ENCODE data around the gene NDUFA1.
"Not testable (repeated sequence)": the region's sequence is repeated elsewhere in the genome, so short reads cannot be mapped to it uniquely, and the experiment has no call there.

Gene NDUFA1

DNA sequence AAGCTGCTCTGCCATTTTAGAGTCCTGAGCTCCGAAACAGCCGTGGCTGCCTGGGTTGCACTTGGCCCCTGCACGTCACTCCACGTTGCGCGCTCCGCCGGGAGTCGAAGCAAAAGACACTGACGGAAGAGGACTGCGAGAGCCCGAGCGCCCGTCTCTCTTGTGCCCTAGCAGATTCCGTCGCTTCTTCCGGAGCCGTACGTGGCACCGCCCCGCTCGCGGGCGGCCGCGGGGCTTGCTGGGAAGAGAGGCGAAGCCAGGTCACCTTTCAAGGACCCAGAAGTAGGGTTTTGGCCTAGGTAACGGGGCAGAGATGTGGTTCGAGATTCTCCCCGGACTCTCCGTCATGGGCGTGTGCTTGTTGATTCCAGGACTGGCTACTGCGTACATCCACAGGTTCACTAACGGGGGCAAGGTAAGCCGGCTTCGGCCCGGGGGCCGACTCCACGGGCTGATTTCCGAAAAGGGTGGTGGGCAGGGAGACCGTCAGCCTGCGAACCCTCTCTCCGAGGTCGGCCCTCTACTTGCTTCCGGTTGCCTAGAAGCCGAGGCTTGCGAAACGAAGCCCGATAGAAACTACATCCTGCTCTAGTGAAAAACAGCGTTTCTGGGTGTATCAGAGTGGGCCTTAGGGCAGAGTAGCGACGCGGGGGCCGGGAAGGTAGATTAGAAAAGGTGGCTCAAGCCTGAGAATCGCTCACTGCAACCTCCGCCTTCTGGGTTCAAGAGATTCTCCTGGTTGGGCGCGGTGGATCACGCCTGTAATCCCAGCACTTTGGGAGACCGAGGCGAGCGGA is at the start of gene NDUFA1, which contains the start of gene RNF113A:
NDUFA1 (plus strand) TSS at position 234 of the 797 bp plus-strand sequence; CDS start at position 314, 80 bp downstream.
RNF113A (minus strand) TSS at position 135 of the 797 bp plus-strand sequence; CDS start at position 15, 120 bp downstream.
- DNase-seq = peak; percentile 74

DNA sequence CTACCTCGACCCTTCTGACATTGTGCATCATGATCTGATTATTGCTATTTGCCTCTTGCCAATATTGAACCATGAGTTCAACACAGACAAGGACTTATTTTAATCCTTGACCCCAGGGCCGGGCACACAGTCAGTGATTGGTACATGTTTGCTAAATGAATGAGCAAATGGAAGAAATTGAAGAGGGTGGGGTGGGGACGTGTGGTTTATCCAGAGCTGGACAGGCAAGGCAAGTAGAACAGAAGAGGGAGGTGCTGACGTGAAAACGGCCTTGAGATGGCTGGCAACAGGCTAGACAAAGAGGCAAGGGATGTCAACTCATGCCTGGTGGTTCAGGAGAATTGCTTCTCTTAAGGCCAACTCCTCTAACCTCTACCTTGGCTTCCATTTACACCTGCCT is 47.4 kb upstream of the NDUFA1 start:
- not testable (repeated sequence) for DNase-seq

DNA sequence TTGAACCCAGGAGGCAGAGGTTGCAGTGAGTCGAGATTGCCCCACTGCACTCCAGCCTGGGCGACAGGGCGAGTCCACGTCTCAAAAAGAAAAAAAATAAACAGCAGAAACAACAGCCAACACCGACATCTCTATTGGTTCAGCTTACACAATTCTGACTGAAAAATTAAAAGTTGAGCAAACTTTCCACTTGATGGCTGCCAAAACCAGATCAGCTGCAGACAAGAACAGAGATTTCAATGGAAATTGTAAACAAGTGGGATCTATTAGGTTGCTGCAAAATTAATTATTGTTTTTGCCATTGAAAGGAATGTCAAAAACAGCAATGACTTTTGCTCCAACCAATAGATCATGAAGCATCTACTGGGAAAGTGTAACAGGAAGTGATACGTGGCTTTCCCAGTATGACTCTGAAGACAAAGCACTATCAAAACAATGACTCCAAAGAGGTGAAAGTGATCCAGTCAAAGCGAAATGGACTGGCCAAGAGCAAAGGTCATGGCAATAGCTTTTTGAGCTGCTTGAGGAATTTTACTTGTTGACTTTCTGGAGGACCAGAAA is 45.2 kb upstream of the NDUFA1 start:
- no peak for DNase-seq

DNA sequence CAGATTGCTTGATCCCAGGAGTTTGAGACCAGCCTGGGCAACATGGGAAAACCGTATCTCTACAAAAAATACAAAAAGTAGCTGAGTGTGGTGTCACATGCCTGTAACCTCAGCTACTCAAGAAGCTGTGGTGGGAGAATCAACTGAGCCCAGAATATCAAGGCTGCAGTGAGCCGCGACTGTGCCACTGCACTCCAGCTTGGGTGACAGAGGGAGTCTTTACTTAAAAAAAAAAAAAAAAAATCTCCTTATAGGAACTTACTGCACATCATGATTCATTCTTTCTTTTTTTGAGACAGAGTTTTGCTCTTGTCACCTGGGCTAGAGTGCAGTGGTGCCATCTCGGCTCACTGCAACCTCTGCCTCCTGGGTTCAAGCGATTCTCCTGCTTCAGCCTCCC is 43.2 kb upstream of the NDUFA1 start:
- no peak for DNase-seq

DNA sequence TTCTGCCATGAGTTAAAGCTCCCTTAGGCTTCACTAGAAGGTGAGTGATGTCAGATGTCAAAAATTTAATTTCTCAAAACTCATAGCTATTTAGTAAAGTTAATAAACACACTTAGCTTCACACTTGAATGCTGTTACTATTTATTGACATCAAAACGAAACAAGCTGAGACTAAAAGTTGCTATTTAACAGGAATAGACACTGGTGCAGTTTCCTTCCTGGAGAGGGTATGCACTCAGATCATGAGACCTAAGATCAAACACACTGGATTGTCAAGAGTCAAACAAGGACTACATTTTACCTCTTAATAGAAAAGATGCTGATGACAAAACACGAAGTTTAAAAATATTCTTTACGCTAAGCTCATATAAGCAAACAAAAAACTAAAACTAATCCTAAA is 37.7 kb upstream of the NDUFA1 start:
- no peak for DNase-seq

DNA sequence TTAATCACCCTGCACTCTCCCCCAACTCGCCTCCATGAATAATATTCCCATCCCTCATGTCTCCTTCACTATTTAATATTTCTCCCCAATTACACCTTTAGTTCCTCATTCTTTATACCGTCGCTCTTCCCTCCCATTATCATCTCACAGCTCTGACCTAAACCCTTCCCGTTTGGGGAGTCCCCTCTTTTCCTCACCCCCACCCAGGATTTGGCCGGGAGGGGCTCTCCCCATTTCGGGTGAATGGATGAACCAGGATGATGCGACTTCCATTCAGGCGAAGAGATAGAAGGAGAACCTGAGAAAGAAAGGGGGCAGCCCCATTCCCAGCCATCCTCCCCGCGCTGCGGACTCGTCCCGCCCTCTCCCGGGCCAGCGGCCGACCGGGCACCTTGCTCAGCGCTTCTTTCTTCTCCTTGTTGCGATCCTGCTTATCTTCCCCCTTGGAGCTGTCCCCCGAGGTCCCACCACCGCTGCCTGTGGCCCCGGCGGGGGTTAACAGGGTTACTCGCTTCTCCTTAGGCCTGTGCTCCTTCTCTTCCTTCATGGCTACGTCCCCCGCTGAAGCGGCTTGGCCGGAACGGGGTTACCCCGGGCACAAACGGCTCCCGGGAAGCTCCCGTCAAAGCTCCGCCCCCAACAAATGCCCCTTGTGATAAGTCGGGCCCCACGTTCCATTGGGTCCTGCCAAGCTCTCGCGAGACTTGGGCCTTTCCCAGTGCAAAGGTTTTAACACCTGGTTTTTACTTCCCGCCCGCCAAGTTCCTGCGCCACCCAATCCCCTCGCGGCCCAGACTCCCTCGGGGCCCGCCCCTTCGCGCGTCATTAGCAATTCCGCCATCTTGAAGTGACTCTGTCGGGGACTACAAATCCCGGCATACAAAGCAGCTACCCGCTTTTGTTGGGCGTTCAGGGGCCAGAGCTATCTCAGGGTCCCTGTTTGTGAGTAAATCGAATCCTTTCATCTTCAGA is 19.0 kb upstream of the NDUFA1 start, which contains the start of gene UPF3B:
UPF3B (minus strand) TSS at position 582 of the 972 bp plus-strand sequence; CDS start at position 547, 35 bp downstream.
- DNase-seq = peak; percentile 90

DNA sequence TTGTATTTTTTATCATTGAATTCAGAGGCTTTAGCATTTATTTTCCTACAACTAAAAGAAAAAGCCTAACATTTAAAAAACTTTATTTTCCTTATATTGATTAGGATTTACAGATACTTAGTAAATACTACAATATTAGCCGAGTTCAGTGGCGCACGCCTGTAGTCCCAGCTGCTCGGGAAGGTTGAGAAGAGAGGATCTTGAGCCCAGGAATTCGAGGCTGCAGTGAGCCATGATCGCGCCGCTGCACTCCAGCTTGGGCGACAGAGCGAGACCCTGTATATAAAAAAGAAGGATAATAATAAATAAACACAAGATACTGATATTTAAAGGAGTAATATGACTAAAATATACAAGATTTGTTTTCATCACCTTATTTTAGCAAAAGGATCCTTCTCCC is 18.2 kb upstream of the NDUFA1 start:
- DNase-seq = no peak

DNA sequence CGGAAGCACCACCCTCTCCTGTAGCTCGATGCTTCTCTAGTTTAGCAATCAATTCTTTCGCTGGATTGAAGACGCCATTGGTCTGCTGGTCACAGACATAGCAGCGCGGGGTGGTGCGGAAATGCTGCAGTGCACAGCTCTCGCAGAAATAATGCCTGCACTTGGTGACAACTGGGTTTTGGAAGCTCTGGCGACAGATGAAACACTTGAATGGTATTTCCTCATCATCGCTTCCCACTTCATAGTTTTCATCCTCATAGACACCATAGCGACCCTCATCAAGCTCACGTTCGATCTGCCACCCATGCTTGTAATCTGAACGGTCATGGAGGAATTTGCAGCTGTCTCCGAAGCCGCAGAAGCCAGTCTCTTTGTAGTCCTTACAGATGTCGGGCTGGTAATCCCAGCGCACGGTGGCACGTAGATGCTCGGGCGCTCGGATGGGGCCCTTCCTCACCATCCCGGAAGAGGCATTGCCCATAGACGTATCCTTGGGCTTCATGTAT is 953 bp upstream of the NDUFA1 start:
- DNase-seq = no peak

DNA sequence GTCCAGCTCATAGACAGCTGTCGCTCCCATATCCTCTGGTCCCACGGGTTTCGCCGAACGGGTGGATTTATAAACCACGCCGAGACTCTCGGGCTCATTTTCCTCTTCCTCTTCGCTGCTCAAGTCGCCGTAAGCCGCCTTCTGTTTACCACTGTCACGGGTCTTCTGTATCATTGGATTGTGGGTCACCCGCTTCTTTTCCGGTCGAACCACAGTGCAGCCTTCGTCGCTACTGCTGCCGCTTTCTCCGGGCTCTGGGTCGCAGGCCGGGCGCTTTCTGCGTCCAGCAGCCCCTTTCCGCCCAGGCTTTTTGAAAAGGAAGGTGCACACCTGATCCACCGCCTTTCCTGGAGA is 410 bp upstream of the NDUFA1 start:
- DNase-seq = no peak

DNA sequence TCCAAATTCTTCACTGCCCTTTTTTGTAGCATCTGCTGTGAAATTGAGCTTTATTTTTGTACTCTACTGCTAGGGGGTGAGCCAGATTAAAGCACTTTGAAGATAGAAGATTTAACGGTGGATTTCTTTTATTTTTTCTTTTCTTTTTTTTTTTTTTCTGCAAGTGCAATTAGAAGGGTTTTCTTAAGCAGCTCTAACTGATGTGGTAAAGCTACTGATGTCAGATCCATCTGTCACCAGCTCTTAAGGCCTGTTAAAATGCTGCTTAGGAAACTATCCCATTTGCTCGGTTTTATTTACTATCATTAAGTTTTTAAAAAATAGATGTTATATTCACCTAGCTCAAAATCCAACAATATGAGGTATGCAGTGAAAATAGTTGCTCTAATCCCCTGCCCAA is 7.1 kb downstream of the NDUFA1 start:
- no peak for DNase-seq

DNA sequence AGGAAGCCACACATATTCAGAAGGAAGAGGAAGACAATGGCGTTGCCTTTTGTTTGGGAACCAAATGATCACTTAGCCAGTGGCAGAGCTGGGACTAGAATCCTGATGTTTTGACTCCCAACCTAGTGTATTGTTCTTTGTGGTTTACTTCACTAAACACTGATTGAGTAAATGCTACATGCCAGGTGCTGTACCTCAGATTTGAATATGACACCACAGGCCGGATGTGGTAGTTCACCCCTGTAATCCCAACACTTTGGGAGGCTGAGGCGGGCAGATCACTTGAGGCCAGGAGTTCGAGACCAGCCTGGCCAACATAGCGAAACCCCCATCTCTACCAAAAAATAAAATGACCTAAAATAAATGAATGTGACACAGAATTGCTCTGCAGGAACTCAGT is 8.4 kb downstream of the NDUFA1 start:
- DNase-seq = no peak

DNA sequence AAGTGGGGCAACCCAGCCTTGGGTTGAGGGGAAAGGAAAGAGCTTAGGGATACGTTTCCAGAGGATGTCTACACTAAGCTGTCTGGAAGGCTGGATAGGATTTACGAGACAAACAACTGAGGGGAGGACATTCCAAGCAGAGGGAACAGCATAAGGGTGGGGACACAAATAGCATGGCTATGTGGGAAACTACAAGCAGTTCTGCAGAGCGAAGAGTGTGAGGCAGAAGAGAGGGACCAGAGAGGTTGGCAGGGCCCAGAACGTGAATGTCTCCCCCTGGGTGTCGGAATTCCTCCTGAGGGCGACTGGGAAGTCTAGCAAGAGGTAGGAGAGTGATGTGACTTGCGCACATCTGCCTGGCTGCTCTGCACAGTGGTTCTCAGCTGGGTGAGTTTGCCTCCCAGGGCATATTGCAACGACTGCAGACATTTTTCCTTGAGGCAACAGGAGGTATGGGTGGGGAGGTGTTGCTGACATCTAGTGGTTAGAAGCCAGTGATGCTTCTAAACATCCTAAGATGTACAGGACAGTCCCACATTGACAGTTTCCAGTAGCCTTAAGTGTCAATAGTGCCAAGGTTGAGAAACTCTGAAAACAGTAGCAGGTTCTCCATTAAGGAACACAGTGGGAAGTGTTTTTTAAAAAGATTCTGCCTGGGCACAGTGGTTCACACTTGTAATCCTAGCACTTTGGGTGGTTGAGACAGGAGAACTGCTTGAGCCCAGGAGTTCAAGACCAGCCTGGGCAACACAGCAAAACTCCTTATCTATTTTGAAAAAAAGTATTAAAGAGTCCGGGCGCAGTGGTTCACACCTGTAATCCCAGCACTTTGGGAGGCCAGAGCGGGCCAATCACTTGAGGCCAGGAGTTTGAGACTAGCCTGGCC is 9.2 kb downstream of the NDUFA1 start:
- DNase-seq = no peak

DNA sequence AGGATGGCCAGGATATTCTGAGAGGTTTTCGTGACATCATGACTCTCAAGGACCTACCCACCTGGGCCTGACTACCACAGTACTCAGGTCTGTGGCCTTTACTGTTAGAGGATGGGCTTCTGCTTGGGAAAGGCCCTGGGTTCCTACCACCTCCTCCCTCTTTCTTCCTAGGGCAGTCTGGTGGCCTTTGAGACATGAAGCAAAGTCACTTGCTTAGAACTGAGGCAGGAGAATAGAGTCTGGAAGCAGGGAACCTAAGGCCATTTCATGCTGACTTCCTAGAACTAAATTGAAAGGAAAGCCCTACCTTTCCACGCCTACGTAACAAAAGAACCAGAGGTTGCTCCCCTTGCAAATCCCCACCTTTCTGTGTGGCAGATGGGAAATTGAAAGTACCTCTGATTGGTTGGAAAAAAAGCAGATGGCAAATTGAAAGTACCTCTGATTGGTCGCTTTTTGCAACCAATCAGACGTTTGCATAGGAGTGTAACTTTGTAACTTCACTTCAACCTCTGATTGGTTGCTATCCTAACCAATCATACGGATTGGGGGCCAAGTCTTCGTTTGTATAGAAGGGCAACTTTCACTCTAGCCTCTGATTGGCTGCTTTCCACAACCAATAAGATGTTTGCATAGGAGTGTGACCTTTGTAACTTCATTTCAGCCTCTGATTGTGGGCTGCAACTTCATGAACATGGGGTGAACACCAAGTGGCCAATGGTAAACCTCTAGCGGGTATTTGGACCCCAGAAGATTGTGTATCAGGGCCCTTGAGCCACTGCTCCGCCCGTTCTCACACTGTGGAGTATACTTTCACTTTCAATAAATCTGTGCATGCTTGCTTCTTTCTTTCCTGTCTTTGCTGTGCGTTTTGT is 14.2 kb downstream of the NDUFA1 start:
- no peak for DNase-seq

DNA sequence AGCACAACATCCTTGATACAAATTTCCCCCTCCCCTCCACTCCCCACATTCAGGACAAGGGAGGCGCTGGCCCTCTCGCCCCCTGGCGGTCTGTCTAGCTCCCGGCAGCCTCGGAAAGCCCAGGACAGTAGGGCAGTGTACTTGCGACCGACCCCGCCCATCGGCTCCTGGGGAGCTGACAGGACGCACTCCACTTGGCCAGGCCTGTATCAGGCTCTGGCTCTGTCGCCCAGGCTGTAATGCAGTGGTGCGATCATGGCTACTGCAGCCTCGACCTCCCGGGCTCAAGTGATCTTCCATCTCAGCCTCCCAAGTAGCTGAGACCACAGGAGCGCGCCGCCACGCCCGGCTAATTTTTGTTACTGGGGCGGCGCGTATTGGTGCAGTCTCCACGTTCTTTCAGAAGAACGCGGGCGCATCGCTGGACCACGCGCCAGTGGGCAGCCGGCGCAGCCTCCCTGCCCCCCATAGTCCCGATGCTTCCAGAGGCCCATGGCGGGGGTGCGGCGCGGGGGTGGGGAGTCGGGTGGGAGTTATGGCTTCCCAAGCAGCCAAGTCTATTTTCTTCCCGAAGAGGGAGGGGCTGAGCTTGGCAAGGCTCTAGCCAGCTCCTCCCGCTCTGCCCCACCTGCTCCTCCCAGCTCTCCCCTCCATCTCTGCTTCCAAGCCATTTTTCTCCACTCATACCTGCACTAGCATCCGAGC is 16.2 kb downstream of the NDUFA1 start:
- DNase-seq = no peak

DNA sequence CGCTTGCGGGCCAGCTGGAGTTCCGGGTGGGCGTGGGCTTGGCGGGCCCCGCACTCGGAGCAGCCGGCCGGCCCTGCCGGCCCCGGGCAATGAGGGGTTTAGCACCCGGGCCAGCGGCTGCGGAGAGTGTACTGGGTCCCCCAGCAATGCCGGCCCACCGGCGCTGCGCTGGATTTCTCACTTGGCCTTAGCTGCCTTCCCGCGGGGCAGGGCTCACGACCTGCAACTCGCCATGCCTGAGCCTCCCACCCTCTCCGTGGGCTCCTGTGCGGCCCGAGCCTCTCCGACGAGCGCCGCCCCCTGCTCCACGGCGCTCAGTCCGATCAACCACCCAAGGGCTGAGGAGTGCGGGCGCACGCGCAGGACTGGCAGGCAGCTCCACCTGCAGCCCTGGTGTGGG is 19.0 kb downstream of the NDUFA1 start:
- not testable (repeated sequence) for DNase-seq

DNA sequence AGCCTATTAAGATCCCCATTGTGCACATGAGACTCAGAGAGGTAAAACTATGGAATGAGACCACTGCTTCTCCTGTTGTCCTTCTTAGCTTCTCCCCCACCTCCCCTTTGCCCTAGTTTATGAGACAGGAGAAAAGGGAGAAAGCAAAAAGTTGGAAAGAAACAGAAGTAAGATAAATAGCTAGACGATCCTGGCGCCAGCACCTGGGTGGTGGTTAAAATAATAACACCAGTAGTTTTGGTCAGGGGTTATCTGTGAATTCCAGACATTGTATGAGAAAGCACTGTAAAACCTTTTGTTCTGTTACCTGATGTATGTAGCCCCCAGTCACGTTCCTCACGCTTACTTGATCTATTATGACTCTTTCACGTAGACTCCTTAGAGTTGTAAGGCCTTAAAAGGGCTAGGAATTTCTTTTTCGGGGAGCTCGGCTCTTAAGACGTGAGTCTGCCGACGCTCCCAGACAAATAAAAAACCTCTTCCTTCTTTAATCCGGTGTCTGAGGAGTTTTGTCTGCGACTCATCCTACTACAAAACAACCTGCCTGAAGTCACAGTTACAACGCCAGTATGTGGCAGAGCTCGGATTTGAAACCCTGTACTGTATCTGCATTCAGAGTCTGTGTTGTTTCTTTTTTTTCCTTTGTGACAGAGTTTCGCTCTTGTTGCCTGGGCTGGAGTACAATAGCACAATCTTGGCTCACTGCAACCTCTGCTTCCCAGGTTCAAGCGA is 20.5 kb downstream of the NDUFA1 start:
- DNase-seq = not testable (repeated sequence)

DNA sequence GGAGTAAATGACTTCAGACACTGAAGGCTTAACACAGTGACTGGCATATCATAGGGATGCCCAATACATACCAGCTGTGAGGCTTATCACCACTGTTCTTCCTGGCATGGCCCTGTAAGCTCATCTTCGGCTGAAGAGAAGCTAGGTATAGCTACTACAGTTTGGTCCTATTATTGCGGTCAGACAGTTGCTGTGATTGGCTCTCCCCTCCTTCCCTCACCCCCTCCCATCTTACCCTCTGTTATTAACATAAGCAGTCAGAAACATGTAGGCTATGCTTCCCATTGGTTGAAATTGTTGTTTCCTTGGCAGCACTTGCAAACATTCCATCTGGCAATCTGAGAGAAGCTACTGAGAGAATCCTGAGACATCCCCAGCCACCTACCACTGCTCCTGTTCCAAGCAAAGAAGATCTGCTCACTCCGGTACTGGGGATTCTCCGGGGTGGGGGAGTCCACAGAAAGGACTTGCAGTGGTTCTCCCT is 24.3 kb downstream of the NDUFA1 start, which contains the start of gene AKAP14:
AKAP14 (plus strand) TSS at position 51 of the 484 bp plus-strand sequence. CDS start 7,331 bp downstream, outside the sequence.
- no peak for DNase-seq

DNA sequence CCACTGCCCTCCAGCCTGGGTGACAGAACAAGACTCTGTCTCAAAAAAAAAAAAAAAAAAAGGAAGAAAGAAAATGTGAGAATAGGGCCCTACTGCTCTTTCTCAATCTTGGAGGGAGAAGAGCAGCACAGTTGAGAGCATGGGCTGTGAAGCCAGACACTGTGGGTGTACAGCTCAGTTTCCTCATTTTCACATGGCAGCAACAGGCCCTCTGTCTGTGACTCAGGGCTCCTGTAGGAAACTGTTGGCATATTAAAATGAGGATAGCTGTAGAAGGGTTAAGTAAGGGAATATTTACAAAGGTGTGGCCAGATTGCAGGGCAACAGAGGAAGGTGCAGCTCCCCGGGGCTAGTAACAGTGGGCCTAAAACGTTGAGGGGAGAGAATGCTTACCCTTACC is 27.5 kb downstream of the NDUFA1 start:
- DNase-seq = no peak

DNA sequence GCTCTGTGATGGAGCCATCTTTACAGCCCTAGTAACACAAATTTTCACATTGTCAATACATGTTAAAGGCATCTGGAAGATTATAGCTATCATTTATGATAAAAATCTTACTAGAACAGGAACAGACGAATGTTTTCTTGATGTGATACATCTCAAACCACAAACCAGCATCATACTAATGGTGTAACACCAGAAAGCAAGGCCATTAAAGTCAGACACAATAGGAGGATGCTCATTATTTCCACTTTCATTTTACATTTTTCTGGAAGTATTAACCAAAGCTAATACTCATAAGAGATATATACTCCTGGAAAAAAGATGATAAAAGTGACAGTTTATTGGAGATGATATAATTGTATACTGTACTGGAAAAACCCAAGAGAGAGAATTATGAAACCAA is 29.3 kb downstream of the NDUFA1 start:
- DNase-seq = no peak
